SH-SY5Y (cell line): ENCODE measurements around the gene RGS18.

Source experiments
- GATA2 ChIP-seq: IDR thresholded peaks from 2 replicates; pipeline ENCODE4 v1.6.1; 2011; ENCODE audit warnings: mild to moderate bottlenecking, low read depth, low read length
- GATA3 ChIP-seq: IDR thresholded peaks from 2 replicates; pipeline ENCODE4 v1.6.1; 2011; ENCODE audit warnings: low read depth, mild to moderate bottlenecking, low read length, moderate library complexity

GRCh38 chr1:192168964-192169363 is 10.7 kb downstream of the RGS18 start:
- TF ChIP-seq GATA2 (no peak), GATA3 (no peak)
